Loucy (cell line): ENCODE data around the gene LMF2.

ENCODE experiments used
- H2AFZ ChIP-seq: fragments of 200-600 bp; sonication (generic); 2 replicates; pipeline ENCODE4 v1.6.0; 2016; ENCODE audit warnings: antibody characterized with exemption, mild to moderate bottlenecking, low read length, moderate library complexity
- H3F3A ChIP-seq: fragments of 200-600 bp; 2 replicates; pipeline ENCODE4 v1.6.0; 2016; ENCODE audit warnings: antibody characterized with exemption, low read depth, mild to moderate bottlenecking
- H3K27me3 ChIP-seq: fragments of 200-600 bp; sonication (generic); 2 replicates; pipeline ENCODE4 v1.6.1; 2014; ENCODE audit warnings: low read length, mild to moderate bottlenecking; ENCODE audit not compliant: insufficient read depth, poor library complexity, severe bottlenecking
- H3K36me3 ChIP-seq: fragments of 200-600 bp; sonication (generic); 2 replicates; pipeline ENCODE4 v1.6.1; 2016; ENCODE audit warnings: low read length; ENCODE audit not compliant: insufficient read depth
- H3K4me1 ChIP-seq: fragments of 200-600 bp; sonication (generic); 2 replicates; pipeline ENCODE4 v1.5.1; 2014; ENCODE audit warnings: low read length, mild to moderate bottlenecking; ENCODE audit not compliant: insufficient read depth, poor library complexity, severe bottlenecking
- H3K4me2 ChIP-seq: fragments of 200-600 bp; sonication (generic); 2 replicates; pipeline ENCODE4 v1.6.0; 2014; ENCODE audit warnings: antibody characterized with exemption, low read length, low read depth, mild to moderate bottlenecking; ENCODE audit not compliant: poor library complexity, severe bottlenecking
- H3K4me3 ChIP-seq: fragments of 200-600 bp; sonication (generic); 2 replicates; pipeline ENCODE4 v1.5.1; 2014; ENCODE audit warnings: low read length, mild to moderate bottlenecking, mixed read lengths; ENCODE audit not compliant: poor library complexity, severe bottlenecking
- H3K79me2 ChIP-seq: fragments of 200-600 bp; sonication (generic); 2 replicates; pipeline ENCODE4 v1.6.1; 2014; ENCODE audit warnings: low read length; ENCODE audit not compliant: insufficient read depth
- H3K9ac ChIP-seq: fragments of 200-600 bp; sonication (generic); 2 replicates; pipeline ENCODE4 v1.6.0; 2014; ENCODE audit warnings: mild to moderate bottlenecking, low read depth, low read length, moderate library complexity; ENCODE audit not compliant: poor library complexity, severe bottlenecking
- H3K9me2 ChIP-seq: fragments of 200-600 bp; sonication (generic); replicated peaks from 2 replicates; pipeline ENCODE4 v1.6.1; 2016; ENCODE audit warnings: low read depth, low read length, mixed read lengths
- H3K9me3 ChIP-seq: fragments of 200-600 bp; sonication (generic); 2 replicates; pipeline ENCODE4 v1.6.1; 2014; ENCODE audit warnings: mild to moderate bottlenecking, antibody characterized with exemption, low read length, low read depth; ENCODE audit not compliant: insufficient read depth
- H4K20me1 ChIP-seq: fragments of 200-600 bp; sonication (generic); 2 replicates; pipeline ENCODE4 v1.6.0; 2014; ENCODE audit warnings: antibody characterized with exemption, low read length, mild to moderate bottlenecking; ENCODE audit not compliant: insufficient read depth, poor library complexity, severe bottlenecking
- EZH2phosphoT487 ChIP-seq: fragments of 200-600 bp; IDR thresholded peaks from 2 replicates; pipeline ENCODE4 v1.6.1; 2018; ENCODE audit warnings: antibody characterized with exemption, mild to moderate bottlenecking, moderate library complexity, borderline replicate concordance
- TF ChIP-seq, protein P1 (sequence below): fragments of 200-600 bp; sonication (generic); conservative IDR thresholded peaks from 2 replicates; pipeline ENCODE4 v1.5.1; 2014; ENCODE audit warnings: mild to moderate bottlenecking, antibody characterized with exemption, low read length

The LMF2 gene

DNA sequence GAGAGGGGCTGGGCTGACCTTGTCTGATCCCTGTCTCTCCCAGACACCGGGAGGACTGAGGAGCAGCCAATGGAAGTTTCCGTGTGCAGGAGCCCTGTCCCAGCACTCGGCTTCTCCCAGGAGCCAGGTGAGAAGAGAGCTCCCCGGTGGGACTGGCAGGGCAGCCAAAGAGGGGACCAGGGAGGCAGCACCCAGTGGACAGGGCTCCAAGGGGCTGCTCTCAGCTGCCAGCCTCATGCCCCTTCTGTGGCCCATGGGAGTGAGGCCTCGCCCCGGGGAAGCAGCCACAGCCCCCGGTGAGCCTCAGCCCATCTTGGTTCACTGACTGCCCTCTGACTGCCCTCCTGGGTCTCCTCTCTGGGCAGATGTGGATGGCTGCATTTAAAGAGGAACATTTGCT, 11.1 kb upstream of the LMF2 start:
- Histone ChIP-seq H3F3A (no peaks in the 10 kb centered on the region), H2AFZ (no peak overlapping the region), H3K27me3 (no peaks in the 10 kb centered on the region), H3K9me3 (no peaks in the 10 kb centered on the region), H3K36me3 (peaks cover 55% of the 10 kb centered on the region; the same call in 1 of the 2 replicates), H4K20me1 (peaks cover 11% of the 10 kb centered on the region), H3K9me2 (no peaks in the 10 kb centered on the region), H3K4me2 (no peak overlapping the region), H3K79me2 (peaks cover 35% of the 10 kb centered on the region), H3K9ac (no peak overlapping the region), H3K4me3 (no peak overlapping the region), H3K4me1 (peaks cover 8% of the 10 kb centered on the region)
- TF ChIP-seq, protein P1, sequence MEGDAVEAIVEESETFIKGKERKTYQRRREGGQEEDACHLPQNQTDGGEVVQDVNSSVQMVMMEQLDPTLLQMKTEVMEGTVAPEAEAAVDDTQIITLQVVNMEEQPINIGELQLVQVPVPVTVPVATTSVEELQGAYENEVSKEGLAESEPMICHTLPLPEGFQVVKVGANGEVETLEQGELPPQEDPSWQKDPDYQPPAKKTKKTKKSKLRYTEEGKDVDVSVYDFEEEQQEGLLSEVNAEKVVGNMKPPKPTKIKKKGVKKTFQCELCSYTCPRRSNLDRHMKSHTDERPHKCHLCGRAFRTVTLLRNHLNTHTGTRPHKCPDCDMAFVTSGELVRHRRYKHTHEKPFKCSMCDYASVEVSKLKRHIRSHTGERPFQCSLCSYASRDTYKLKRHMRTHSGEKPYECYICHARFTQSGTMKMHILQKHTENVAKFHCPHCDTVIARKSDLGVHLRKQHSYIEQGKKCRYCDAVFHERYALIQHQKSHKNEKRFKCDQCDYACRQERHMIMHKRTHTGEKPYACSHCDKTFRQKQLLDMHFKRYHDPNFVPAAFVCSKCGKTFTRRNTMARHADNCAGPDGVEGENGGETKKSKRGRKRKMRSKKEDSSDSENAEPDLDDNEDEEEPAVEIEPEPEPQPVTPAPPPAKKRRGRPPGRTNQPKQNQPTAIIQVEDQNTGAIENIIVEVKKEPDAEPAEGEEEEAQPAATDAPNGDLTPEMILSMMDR, result no peak
- no peak for TF ChIP-seq EZH2phosphoT487

DNA sequence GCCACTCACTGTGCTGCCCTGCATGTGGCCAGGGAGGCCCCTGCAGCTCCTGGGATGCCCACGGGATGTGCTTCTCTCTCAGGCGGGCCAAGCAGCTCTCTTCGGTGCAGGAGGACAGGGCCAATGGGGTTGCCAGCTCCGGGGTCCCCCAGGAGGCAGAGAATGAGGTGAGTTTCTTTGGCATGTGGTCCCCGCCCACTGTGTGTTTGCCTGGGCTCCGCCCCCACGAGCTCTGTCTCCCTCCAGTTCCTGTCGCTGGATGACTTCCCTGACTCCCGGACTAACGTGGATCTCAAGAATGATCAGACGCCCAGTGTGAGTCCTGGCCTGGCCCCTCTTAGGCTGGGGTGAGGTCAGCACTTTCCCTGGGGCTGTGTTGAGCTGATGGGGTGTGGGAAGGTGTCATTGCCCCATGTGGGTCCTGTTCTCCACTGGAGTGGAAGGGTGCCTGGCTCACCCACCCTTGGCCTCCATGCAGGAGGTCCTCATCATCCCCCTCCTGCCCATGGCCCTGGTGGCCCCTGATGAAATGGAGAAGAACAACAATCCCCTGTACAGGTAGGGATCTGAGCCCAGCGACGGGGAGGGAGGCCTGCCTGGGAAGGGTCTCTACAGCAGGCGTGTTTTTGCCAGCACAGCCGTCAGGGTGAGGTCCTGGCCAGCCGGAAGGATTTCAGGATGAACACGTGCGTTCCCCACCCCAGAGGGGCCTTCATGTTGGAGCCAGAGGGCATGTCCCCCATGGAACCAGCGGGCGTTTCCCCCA, 10.2 kb upstream of the LMF2 start:
- Histone ChIP-seq H3K9me2 (no peaks in the 10 kb centered on the region), H3K9ac (no peak overlapping the region), H3K9me3 (no peaks in the 10 kb centered on the region), H3F3A (no peaks in the 10 kb centered on the region), H3K27me3 (no peaks in the 10 kb centered on the region), H3K4me2 (no peak overlapping the region), H2AFZ (no peak overlapping the region), H3K36me3 (peaks cover 45% of the 10 kb centered on the region; the same call in 1 of the 2 replicates), H3K4me1 (peaks cover 16% of the 10 kb centered on the region), H3K4me3 (no peak overlapping the region), H4K20me1 (peaks cover 11% of the 10 kb centered on the region), H3K79me2 (peaks cover 44% of the 10 kb centered on the region)
- TF ChIP-seq, protein P1, result no peak
- TF ChIP-seq EZH2phosphoT487, result no peak

DNA sequence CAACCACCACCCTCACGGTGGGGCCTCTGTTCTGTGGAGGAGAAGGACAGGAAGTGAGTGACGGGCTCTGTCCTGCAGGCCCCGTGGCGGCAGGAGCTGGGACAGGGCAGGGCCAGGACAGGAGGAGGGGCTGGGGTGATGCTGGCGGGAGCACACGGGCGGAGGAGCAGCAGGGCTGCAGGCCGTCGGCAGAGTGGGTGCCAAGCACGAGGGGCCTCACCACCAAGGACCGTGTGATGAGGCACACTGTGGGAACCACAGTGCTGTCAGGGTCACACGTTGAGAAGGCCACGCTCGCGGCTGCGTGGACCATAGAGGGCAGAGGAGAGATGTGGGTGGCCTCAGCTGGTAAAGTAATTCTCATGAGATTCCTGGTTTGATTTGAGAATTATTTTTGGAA, 9.4 kb upstream of the LMF2 start:
- peaks cover 39% of the 10 kb centered on the region; the same call in 1 of the 2 replicates for H3K36me3 ChIP-seq

More for the DNA sequence above, 9.4 kb upstream of the LMF2 start:
- no peaks in the 10 kb centered on the region for H3F3A ChIP-seq
- TF ChIP-seq, protein P1, result no peak
- TF ChIP-seq EZH2phosphoT487, result no peak
- H2AFZ ChIP-seq, result no peak overlapping the region
- H3K4me1 ChIP-seq, result peaks cover 20% of the 10 kb centered on the region
- peaks cover 11% of the 10 kb centered on the region for H4K20me1 ChIP-seq
- H3K9me2 ChIP-seq, result no peaks in the 10 kb centered on the region
- H3K27me3 ChIP-seq, result no peaks in the 10 kb centered on the region
- no peak overlapping the region for H3K9ac ChIP-seq
- peaks cover 52% of the 10 kb centered on the region for H3K79me2 ChIP-seq
- no peak overlapping the region for H3K4me2 ChIP-seq
- no peaks in the 10 kb centered on the region for H3K9me3 ChIP-seq
- no peak overlapping the region for H3K4me3 ChIP-seq
